NB4 (cell line): ENCODE results near the gene AMBRA1.

Source experiments
- CTCF ChIP-seq: IDR thresholded peaks from one replicate; pipeline ENCODE4 v1.5.1; 2012; ENCODE audit warnings: low read depth, low read length
- MAX ChIP-seq: IDR thresholded peaks from 2 replicates; pipeline ENCODE4 v1.6.1; 2011; ENCODE audit warnings: low read depth, low read length
- POLR2A ChIP-seq: IDR thresholded peaks from 2 replicates; pipeline ENCODE4 v1.6.1; 2011; ENCODE audit warnings: mild to moderate bottlenecking; ENCODE audit not compliant: insufficient read length; ENCODE audit errors: extremely low read depth

DNA sequence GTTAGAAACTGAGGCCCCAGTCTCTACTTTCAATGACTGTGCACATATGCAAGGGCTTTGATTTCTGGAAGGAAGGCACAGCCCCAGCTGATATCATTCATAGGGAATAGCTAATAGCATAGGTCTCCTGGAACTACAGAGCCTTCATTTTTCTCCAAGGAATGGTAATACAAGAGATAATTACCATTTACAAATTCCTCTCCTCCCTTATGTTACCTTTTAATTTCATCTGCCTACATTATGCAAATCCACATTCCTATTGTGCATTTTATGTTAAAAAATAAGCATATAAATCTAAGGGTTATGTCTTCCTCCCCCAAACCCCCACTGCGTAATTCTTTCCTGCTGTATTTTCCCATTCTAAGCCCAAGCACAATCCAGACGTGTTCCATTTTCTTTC is 94.9 kb downstream of the AMBRA1 start:
- no peak for TF ChIP-seq CTCF
- no peak for TF ChIP-seq POLR2A
- no peak for TF ChIP-seq MAX
